ENCODE data around the gene PTPRS.

The PTPRS gene

GRCh38 chr19:5334824-5335500, 5.7 kb downstream of the PTPRS start:
- in situ Hi-C loops (cut with HindIII; ENCODE audit: low sequenced_read_pairs): no loop called here
- H3K4me3 ChIP-seq (ENCODE audit: low read depth, low read length): no peak overlapping the region
- DNase-seq (ENCODE audit: low read depth): no peak
- no peak for TF ChIP-seq CTCF (IDR thresholded peaks at IDR 0.05; ENCODE audit: low read depth, low read length, missing control alignments)

- no peak for DNase-seq (ENCODE audit: low read depth)
- H3K4me3 ChIP-seq (ENCODE audit: low read depth, low read length): no peak overlapping the region
- in situ Hi-C loops (cut with HindIII; ENCODE audit: low sequenced_read_pairs): no loop called here
- TF ChIP-seq CTCF (IDR thresholded peaks at IDR 0.05; ENCODE audit: low read depth, low read length, missing control alignments): no peak
These were observed 6.3 kb downstream of the PTPRS start for GRCh38 chr19:5334366-5334739.

- DNase-seq (ENCODE audit: low read depth): no peak
- in situ Hi-C loops (cut with HindIII; ENCODE audit: low sequenced_read_pairs): no loop called here
- TF ChIP-seq CTCF (IDR thresholded peaks at IDR 0.05; ENCODE audit: low read depth, low read length, missing control alignments): no peak
- H3K4me3 ChIP-seq (ENCODE audit: low read depth, low read length): no peak overlapping the region
These were observed 6.8 kb downstream of the PTPRS start for GRCh38 chr19:5333581-5334365.

GRCh38 chr19:5332501-5332900, 8.1 kb downstream of the PTPRS start:
- in situ Hi-C loops (cut with HindIII; ENCODE audit: low sequenced_read_pairs): no loop called here
- TF ChIP-seq CTCF (IDR thresholded peaks at IDR 0.05; ENCODE audit: low read depth, low read length, missing control alignments): no peak
- H3K4me3 ChIP-seq (ENCODE audit: low read depth, low read length): no peak overlapping the region
- no peak for DNase-seq (ENCODE audit: low read depth)

GRCh38 chr19:5331790-5332189, 8.8 kb downstream of the PTPRS start:
- H3K4me3 ChIP-seq (ENCODE audit: low read depth, low read length): no peak overlapping the region
- in situ Hi-C loops (cut with HindIII; ENCODE audit: low sequenced_read_pairs): no loop called here
- no peak for TF ChIP-seq CTCF (IDR thresholded peaks at IDR 0.05; ENCODE audit: low read depth, low read length, missing control alignments)
- no peak for DNase-seq (ENCODE audit: low read depth)

- no peak overlapping the region for H3K4me3 ChIP-seq (ENCODE audit: low read depth, low read length)
- in situ Hi-C loops (cut with HindIII; ENCODE audit: low sequenced_read_pairs): no loop called here
- TF ChIP-seq CTCF (IDR thresholded peaks at IDR 0.05; ENCODE audit: low read depth, low read length, missing control alignments): no peak
- no peak for DNase-seq (ENCODE audit: low read depth)
These were observed 10.3 kb downstream of the PTPRS start for GRCh38 chr19:5330307-5330720.
